Stimulated activated naive B cell treated with anti-CD40 and anti-IgM and Interleukin-4, amounts not matched to agents 10 μg/mL and 1 μg/mL and 100 μg/mL, for 72 hours (primary cell): Measurements from ENCODE around the gene SRBD1.

Source experiments
- ATAC-seq, 2 donors: fragments of 150-1000 bp; cut with Tn5 transposase; replicated peaks; 2 replicates each; pipeline ENCODE4 v1.10.0; 2021; ENCODE audit warnings: moderate library complexity in 1 of 2
- DNase-seq: peaks from one replicate; pipeline ENCODE4 v3.0.0; 2021
- H3K27ac Mint-ChIP-seq: one replicate; pipeline ENCODE4 v1.8.0; 2022; ENCODE audit warnings: mild to moderate bottlenecking, mixed read lengths
- H3K27me3 Mint-ChIP-seq, 2 donors: one replicate each; pipeline ENCODE4 v1.8.0; 2022; ENCODE audit warnings: mixed read lengths in 2 of 2
- H3K36me3 Mint-ChIP-seq, 2 donors: one replicate each; pipeline ENCODE4 v1.8.0; 2022; ENCODE audit warnings: mixed read lengths in 2 of 2, mild to moderate bottlenecking in 1 of 2
- H3K4me1 Mint-ChIP-seq, 2 donors: one replicate each; pipeline ENCODE4 v1.8.0; 2022; ENCODE audit warnings: mixed read lengths in 2 of 2, mild to moderate bottlenecking in 1 of 2
- H3K4me3 Mint-ChIP-seq, 2 donors: one replicate each; pipeline ENCODE4 v1.8.0; 2022; ENCODE audit warnings: mild to moderate bottlenecking in 2 of 2, mixed read lengths in 2 of 2, moderate library complexity in 1 of 2
- H3K9me3 Mint-ChIP-seq, 2 donors: one replicate each; pipeline ENCODE4 v1.8.0; 2022; ENCODE audit warnings: mixed read lengths in 2 of 2, mild to moderate bottlenecking in 1 of 2

Gene SRBD1

DNA sequence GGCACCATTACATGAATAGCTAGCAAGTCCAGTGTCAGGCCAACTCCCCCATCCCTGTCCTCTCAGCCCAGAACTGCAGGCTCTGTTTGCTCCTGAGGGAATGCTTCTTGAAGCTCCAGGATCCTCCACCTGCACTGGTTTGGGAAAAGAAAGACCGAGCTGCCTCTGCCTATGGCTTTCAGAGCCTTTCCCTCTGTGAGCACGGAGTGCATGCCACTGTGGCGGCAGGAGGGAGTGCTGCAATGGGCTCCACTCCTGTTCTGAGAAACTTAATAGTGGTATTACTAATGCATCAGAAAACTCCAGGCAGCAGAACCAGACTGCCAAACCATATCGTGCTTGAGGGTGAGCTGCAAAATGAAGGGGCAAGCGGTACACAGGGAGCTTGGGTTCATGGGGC is 271.8 kb downstream of the SRBD1 start:
- no peak for ATAC-seq
- no peak overlapping the region for H3K27ac Mint-ChIP-seq
- no peaks in the 10 kb centered on the region for H3K9me3 Mint-ChIP-seq
- H3K27me3 Mint-ChIP-seq: peaks cover 11 to 23% of the 10 kb centered on the region in 2 donors
- H3K4me1 Mint-ChIP-seq: no peaks in the 10 kb centered on the region
- DNase-seq: no peak
- no peaks in the 10 kb centered on the region for H3K36me3 Mint-ChIP-seq
- no peak overlapping the region for H3K4me3 Mint-ChIP-seq
